Memory B cell (primary cell): ENCODE results near the gene PITPNM3.

ENCODE experiments used
- ATAC-seq: fragments of 150-1000 bp; cut with Tn5 transposase; 2 replicates; pipeline ENCODE4 v1.10.0; 2021; ENCODE audit warnings: low read depth, mild to moderate bottlenecking, moderate library complexity
- DNase-seq, 2 donors: peaks; one replicate each; pipeline ENCODE4 v3.0.0; 2022; ENCODE audit warnings: low spot score in 2 of 2
- H3K27ac Mint-ChIP-seq: one replicate; pipeline ENCODE4 v1.8.0; 2022; ENCODE audit warnings: mild to moderate bottlenecking, moderate library complexity, mixed read lengths
- H3K27me3 Mint-ChIP-seq: one replicate; pipeline ENCODE4 v1.8.0; 2022; ENCODE audit warnings: mixed read lengths
- H3K36me3 Mint-ChIP-seq: one replicate; pipeline ENCODE4 v1.8.0; 2022; ENCODE audit warnings: mild to moderate bottlenecking, mixed read lengths
- H3K4me1 Mint-ChIP-seq: one replicate; pipeline ENCODE4 v1.8.0; 2022; ENCODE audit warnings: mixed read lengths
- H3K4me3 Mint-ChIP-seq: one replicate; pipeline ENCODE4 v1.8.0; 2022; ENCODE audit warnings: mild to moderate bottlenecking, moderate library complexity, mixed read lengths
- H3K9me3 Mint-ChIP-seq: one replicate; pipeline ENCODE4 v1.8.0; 2022; ENCODE audit warnings: mixed read lengths

Gene PITPNM3

GRCh38 chr17:6474906-6475305 is 81.4 kb downstream of the PITPNM3 start:
- no peak for ATAC-seq
- DNase-seq, result no peak
- H3K4me1 Mint-ChIP-seq, result peaks cover 2% of the 10 kb centered on the region
- no peaks in the 10 kb centered on the region for H3K9me3 Mint-ChIP-seq
- no peaks in the 10 kb centered on the region for H3K27me3 Mint-ChIP-seq
- H3K36me3 Mint-ChIP-seq, result no peaks in the 10 kb centered on the region
- no peak overlapping the region for H3K4me3 Mint-ChIP-seq
- no peak overlapping the region for H3K27ac Mint-ChIP-seq

DNA sequence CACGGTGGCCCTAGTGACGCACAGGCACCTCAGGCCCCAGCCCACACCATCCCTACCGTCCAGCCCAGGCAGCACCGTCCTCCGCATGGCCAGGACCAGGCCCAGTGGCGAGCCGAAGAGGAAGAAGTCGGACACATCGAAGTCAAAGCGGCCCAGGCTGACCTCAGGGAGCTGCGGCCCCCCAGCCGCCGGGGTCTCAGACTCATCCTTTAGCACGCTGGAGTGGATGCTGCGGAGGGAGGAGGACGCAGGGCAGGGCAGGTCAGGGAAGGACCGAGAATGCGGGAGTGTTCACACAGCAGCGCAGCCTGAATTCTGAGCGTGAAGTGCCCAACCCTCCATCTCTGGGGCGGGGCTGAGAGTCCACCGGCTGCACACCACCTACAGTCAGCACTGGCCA is 82.0 kb downstream of the PITPNM3 start:
- Mint-ChIP-seq H3K27ac (no peak overlapping the region), H3K9me3 (no peaks in the 10 kb centered on the region)
- no peak for ATAC-seq

DNA sequence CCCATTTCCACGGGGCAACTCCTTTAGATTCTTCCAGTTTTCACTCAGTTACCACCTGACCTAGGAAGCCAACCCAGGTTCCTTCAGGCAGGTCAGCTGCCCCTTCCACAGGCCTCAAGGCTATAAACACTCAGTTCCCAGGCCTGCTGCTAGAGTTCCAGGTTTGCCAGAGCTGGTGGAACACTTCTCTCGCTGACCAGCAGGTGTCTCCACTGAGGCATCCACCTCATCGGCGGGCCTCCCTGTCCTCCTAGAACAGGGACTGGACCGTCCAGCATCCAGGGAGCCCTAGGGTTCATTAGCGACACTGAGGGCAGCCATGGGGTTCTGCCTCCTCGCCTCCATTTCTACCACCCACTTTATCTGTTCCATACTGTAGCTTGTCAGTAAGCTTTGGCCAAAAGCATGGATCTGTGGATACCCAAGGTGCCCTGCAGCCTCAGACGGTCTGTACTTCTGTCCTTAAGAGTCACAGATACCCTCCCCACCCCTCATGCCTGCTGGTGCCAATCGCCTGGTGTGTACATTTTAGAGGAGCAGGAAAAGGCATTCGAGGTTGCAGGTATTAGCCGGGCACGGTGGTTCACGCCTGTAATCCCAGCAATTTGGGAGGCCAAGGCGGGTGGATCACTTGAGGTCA is 83.1 kb downstream of the PITPNM3 start:
- peak; percentile 65 to 73 for DNase-seq
- no peaks in the 10 kb centered on the region for H3K9me3 Mint-ChIP-seq
- no peaks in the 10 kb centered on the region for H3K36me3 Mint-ChIP-seq
- peak; percentile 56 for ATAC-seq
- no peak overlapping the region for H3K4me3 Mint-ChIP-seq
- H3K27me3 Mint-ChIP-seq, result peaks cover 10% of the 10 kb centered on the region
- H3K4me1 Mint-ChIP-seq, result peaks cover 2% of the 10 kb centered on the region
- no peak overlapping the region for H3K27ac Mint-ChIP-seq

More for the DNA sequence above, 82.0 kb downstream of the PITPNM3 start:
- Mint-ChIP-seq H3K4me3 (no peak overlapping the region), H3K27me3 (peaks cover 1% of the 10 kb centered on the region), H3K36me3 (no peaks in the 10 kb centered on the region), H3K4me1 (peaks cover 2% of the 10 kb centered on the region)
- DNase-seq, result no peak

GRCh38 chr17:6472517-6472916 is 83.8 kb downstream of the PITPNM3 start:
- DNase-seq (no peak), ATAC-seq (no peak)
- Mint-ChIP-seq H3K36me3 (no peaks in the 10 kb centered on the region), H3K27me3 (peaks cover 10% of the 10 kb centered on the region), H3K4me3 (no peak overlapping the region), H3K27ac (no peak overlapping the region), H3K4me1 (peaks cover 2% of the 10 kb centered on the region), H3K9me3 (no peaks in the 10 kb centered on the region)

- H3K9me3 Mint-ChIP-seq, result no peaks in the 10 kb centered on the region
- no peak for DNase-seq
- H3K4me3 Mint-ChIP-seq, result no peak overlapping the region
- H3K27ac Mint-ChIP-seq, result no peak overlapping the region
- H3K27me3 Mint-ChIP-seq, result peaks cover 10% of the 10 kb centered on the region
- no peak for ATAC-seq
- H3K36me3 Mint-ChIP-seq, result no peaks in the 10 kb centered on the region
- peaks cover 2% of the 10 kb centered on the region for H3K4me1 Mint-ChIP-seq
Observed at GRCh38 chr17:6471531-6472465, 84.6 kb downstream of the PITPNM3 start.

DNA sequence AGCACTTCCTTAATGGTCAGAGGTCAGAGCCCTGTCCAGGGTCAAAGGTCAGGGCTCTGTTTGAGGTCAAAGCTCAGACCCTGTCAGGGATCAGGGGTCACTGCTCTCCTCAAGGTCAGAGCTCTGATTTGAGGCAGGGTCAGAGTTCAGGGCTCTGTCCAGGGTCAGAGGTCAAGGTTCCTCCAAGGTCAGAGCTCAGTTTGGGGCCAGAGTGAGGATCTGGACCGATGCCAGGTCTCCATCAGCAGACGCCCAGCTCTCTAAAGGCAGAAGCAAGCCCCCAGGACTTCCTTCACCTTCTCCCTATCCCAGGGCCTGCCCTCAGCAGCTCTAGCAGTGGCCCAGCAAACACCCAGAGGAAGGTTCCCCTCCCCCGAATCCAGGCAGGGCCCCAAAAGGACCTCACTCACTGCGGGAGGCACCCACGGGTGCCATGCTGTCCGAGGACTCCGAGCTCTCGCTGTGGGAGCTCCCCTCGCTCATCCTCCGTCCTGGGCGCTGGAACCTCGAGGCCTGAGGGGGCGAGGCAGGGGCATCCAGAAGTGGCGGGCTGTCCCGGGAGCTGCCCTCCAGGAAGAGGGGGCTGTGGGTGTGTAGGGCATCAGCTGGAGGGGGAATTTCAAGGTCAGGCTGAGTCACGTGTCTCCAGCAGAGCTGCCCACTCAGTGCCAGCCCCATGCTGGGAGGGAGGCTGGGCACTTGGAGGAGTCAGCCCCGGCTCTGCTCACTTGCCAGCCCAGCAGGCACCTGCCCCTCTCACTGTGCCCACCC is 85.4 kb downstream of the PITPNM3 start:
- H3K36me3 Mint-ChIP-seq, result peaks cover 1% of the 10 kb centered on the region
- ATAC-seq (no peak), DNase-seq (no peak)
- no peak overlapping the region for H3K4me3 Mint-ChIP-seq
- H3K27ac Mint-ChIP-seq, result no peak overlapping the region
- peaks cover 2% of the 10 kb centered on the region for H3K4me1 Mint-ChIP-seq
- no peaks in the 10 kb centered on the region for H3K9me3 Mint-ChIP-seq
- peaks cover 12% of the 10 kb centered on the region for H3K27me3 Mint-ChIP-seq

DNA sequence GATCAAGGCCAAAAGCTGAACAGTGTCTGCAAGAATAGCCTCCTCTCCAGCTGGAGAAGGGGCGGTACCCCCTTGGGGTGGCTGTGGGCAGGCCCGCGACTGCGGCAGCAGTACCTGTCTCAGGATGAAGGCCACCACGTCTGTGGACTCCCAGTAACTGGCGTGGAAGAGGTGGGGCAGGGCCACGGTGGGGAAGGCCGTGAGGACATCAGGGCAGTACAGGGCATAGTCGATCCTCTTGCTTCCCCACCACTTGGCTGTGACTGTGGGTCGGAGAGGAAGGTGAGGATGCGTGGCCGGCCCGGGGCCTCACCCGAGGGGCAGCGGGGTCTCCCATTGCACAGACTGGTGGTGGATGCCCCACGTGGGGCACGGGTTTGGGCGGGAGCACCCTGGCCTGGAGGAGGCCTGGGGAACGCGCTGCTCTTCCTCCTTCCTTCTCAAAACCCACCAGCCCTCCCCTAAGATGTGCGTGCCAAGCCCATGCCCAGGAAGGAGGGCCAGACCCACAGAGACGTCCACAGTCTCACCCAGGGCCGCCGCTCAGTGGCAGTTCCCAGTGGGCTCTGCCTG is 86.1 kb downstream of the PITPNM3 start:
- peaks cover 2% of the 10 kb centered on the region for H3K4me1 Mint-ChIP-seq
- H3K27me3 Mint-ChIP-seq, result peaks cover 16% of the 10 kb centered on the region
- no peak overlapping the region for H3K4me3 Mint-ChIP-seq
- peaks cover 1% of the 10 kb centered on the region for H3K36me3 Mint-ChIP-seq
- no peak overlapping the region for H3K27ac Mint-ChIP-seq
- ATAC-seq, result no peak
- no peaks in the 10 kb centered on the region for H3K9me3 Mint-ChIP-seq
- DNase-seq, result no peak

GRCh38 chr17:6468051-6468790 is 88.1 kb downstream of the PITPNM3 start:
- Mint-ChIP-seq H3K9me3 (no peaks in the 10 kb centered on the region), H3K27ac (no peak overlapping the region), H3K4me3 (no peak overlapping the region), H3K36me3 (peaks cover 1% of the 10 kb centered on the region), H3K27me3 (peaks cover 16% of the 10 kb centered on the region), H3K4me1 (peaks cover 2% of the 10 kb centered on the region)
- no peak for DNase-seq
- ATAC-seq, result no peak

- ATAC-seq, result no peak
- H3K27me3 Mint-ChIP-seq, result peaks cover 16% of the 10 kb centered on the region
- H3K36me3 Mint-ChIP-seq, result peaks cover 1% of the 10 kb centered on the region
Observed at GRCh38 chr17:6467567-6467966, 88.8 kb downstream of the PITPNM3 start.

GRCh38 chr17:6465206-6466003 is 91.0 kb downstream of the PITPNM3 start:
- Mint-ChIP-seq H3K27me3 (peaks cover 16% of the 10 kb centered on the region), H3K4me1 (no peaks in the 10 kb centered on the region), H3K36me3 (peaks cover 1% of the 10 kb centered on the region), H3K4me3 (no peak overlapping the region), H3K27ac (no peak overlapping the region), H3K9me3 (no peaks in the 10 kb centered on the region)
- DNase-seq (no peak), ATAC-seq (no peak)

More at GRCh38 chr17:6467567-6467966, 88.8 kb downstream of the PITPNM3 start:
- DNase-seq, result no peak
- H3K4me1 Mint-ChIP-seq, result no peaks in the 10 kb centered on the region
- H3K9me3 Mint-ChIP-seq, result no peaks in the 10 kb centered on the region
- no peak overlapping the region for H3K27ac Mint-ChIP-seq
- no peak overlapping the region for H3K4me3 Mint-ChIP-seq

DNA sequence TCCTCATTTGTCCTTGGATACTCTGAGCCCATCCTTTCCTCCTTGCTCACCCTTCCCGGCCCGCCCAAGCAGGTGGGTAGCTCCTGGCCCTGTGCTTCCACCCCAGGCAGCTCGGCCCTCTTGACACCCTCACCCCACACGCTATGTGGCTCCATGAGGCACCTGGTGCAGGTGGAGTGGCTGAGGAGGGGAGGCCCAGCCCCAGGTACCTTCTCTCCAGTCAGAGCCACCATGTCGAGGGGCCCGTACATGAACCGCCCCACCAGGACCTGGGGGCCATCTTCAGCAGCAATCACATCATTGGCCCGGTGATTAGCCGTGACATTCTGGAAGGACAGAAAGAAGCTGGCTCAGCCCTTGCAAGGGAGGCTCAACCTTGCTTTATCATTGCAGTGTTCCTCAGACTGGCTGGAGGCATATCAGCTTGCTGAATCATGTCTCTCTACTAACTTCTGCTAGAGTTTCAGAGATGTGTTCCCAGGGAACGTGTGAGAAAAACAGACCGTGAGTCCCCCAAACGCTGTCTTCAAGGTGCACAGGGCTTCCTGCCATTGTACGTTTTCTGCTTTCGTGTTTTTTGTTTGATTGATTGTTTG is 91.8 kb downstream of the PITPNM3 start:
- Mint-ChIP-seq H3K4me1 (no peaks in the 10 kb centered on the region), H3K27me3 (peaks cover 17% of the 10 kb centered on the region), H3K27ac (no peak overlapping the region), H3K4me3 (no peak overlapping the region), H3K9me3 (no peaks in the 10 kb centered on the region), H3K36me3 (peaks cover 1% of the 10 kb centered on the region)
- ATAC-seq (no peak), DNase-seq (no peak)

DNA sequence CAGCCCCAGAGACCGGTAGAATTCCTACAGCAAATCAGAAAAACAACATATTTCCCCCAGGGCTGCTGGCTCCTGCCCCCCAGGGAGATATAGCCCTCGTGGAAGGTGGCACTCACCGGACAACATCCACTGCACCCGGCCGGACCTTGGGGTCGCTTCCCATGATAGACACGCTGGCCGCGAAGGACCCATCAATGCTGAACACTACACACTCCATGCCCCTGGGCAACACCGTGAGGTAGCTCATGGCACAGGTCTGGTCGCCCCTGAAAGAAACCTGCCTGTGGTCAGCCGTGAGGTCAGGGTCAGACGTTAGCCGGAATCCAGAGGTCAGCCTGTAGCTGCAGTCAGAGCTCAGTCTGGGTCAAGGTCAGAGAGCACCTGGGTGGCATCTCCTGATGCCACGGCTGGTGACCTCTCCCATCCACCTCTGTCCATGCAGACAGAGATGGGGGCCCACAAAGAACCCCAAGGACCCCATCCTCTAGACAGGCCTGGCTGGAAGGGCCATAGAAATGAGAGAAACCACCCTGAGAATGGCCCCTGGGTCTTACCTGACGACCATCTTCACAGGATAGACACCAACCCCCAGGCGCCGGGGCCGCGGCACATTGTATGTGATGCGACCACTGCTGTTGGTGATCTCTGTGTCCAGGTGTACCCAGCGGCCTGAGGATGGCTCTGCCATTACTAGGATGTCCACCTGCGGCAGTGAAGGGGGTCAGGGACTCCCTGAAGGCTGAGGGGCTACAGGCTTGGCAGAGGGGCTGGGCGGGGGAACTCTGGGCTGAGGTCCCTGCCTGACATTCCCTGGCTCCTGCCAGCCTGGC is 92.5 kb downstream of the PITPNM3 start:
- Mint-ChIP-seq H3K9me3 (no peaks in the 10 kb centered on the region), H3K27me3 (peaks cover 11% of the 10 kb centered on the region), H3K36me3 (peaks cover 1% of the 10 kb centered on the region), H3K4me3 (no peak overlapping the region), H3K4me1 (no peaks in the 10 kb centered on the region), H3K27ac (no peak overlapping the region)
- DNase-seq (no peak), ATAC-seq (no peak)
